ENCODE data around the gene PLP2.

Gene PLP2

DNA sequence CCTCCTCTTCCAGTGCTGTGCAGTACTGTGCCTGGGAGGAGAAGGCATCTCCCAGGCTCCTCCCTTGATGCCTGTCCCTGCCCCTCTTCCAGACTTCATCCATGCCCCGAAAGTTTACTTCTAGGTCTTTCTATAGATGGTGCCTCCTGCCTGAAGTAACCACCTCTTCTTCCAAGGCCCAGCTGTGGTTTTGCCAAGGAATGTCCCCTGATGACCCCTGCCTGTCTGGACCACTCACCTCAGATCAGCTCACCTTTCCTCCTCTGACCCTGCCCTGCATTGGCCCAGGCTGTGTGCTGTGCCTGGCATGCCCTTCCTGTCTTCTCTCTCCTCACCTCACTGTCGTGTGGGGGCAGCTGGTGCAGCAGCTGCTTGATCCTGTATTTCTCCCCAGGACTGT lies 7.7 kb downstream of the PLP2 start:
- no peak for DNase-seq (ENCODE audit: low read depth)
- no peak overlapping the region for H3K4me3 ChIP-seq (ENCODE audit: low read length)
- no peak for TF ChIP-seq CTCF (IDR thresholded peaks at IDR 0.05; ENCODE audit: insufficient read depth, low read depth, low read length, missing control alignments)

GRCh38 chrX:49183701-49184281 lies 12.1 kb downstream of the PLP2 start:
- peak overlapping the region; percentile 43 for H3K4me3 ChIP-seq (ENCODE audit: low read length)
- TF ChIP-seq CTCF (IDR thresholded peaks at IDR 0.05; ENCODE audit: insufficient read depth, low read depth, low read length, missing control alignments): no peak
- DNase-seq (ENCODE audit: low read depth): no peak

- DNase-seq (ENCODE audit: low read depth): peak; percentile 93
- peak overlapping the region; percentile 77 for H3K4me3 ChIP-seq (ENCODE audit: low read length)
- TF ChIP-seq CTCF (IDR thresholded peaks at IDR 0.05; ENCODE audit: insufficient read depth, low read depth, low read length, missing control alignments): no peak
Observed at GRCh38 chrX:49184294-49185281, 12.9 kb downstream of the PLP2 start.

GRCh38 chrX:49186125-49187027 lies 14.7 kb downstream of the PLP2 start, which contains the start of gene PRICKLE3:
TSS of gene PRICKLE3 (minus strand) at chrX:49186373. CDS start at chrX:49186297, 76 bp downstream.
- peak; percentile 70 for DNase-seq (ENCODE audit: low read depth)
- peak within 1 kb of the TSS; percentile 77 for H3K4me3 ChIP-seq (ENCODE audit: low read length)
- peak; percentile 18 for TF ChIP-seq CTCF (IDR thresholded peaks at IDR 0.05; ENCODE audit: insufficient read depth, low read depth, low read length, missing control alignments)

- H3K4me3 ChIP-seq (ENCODE audit: low read length): no peak overlapping the region
- no peak for TF ChIP-seq CTCF (IDR thresholded peaks at IDR 0.05; ENCODE audit: insufficient read depth, low read depth, low read length, missing control alignments)
- no peak for DNase-seq (ENCODE audit: low read depth)
Observed at GRCh38 chrX:49187028-49187394, 15.3 kb downstream of the PLP2 start.

DNA sequence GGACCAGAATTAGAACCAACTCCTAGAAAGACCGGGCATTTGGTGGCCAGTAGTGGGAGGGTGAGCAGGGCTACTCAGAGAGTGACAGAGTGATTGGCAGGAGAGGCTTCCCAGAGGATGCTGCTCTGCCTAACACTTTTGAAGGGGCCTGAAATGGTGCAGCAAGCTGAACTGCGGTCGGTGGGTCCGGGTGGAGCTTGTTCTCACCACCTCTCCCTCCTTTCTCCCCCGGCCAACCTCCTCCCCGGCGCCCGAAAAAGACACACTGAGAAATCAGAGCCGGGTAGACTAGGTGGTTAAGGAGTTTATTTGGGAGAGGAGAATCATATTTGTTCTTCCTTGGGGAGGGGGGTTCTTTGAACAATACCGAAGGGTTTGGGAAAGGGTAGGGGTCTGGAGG lies 15.8 kb downstream of the PLP2 start:
- DNase-seq (ENCODE audit: low read depth): no peak
- H3K4me3 ChIP-seq (ENCODE audit: low read length): no peak overlapping the region
- no peak for TF ChIP-seq CTCF (IDR thresholded peaks at IDR 0.05; ENCODE audit: insufficient read depth, low read depth, low read length, missing control alignments)
